HG03175 (cell line): ENCODE data around the gene MAP7.
"Not testable (repeated sequence)": the region's sequence is repeated elsewhere in the genome, so short reads cannot be mapped to it uniquely, and the experiment has no call there.

Experiments used
- ATAC-seq: cut with Tn5 transposase; IDR thresholded peaks from one replicate; pipeline ENCODE4 v1.9.1; 2021; ENCODE audit warnings: mild to moderate bottlenecking, moderate library complexity; ENCODE audit not compliant: unreplicated experiment

Gene MAP7

DNA sequence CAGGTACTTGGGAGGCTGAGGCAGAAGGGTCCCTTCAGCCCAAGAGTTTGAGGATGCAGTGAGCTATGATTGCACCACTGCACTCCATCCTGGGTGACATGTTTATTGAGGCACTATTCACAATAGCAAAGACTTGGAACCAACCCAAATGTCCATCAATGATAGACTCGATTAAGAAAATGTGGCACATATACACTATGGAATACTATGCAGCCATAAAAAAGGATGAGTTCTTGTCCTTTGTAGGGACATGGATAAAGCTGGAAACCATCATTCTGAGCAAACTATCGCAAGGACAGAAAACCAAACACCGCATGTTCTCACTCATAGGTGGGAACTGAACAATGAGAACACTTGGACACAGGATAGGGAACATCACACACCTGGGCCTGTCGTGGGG is 149.0 kb downstream of the MAP7 start:
- not testable (repeated sequence) for ATAC-seq

DNA sequence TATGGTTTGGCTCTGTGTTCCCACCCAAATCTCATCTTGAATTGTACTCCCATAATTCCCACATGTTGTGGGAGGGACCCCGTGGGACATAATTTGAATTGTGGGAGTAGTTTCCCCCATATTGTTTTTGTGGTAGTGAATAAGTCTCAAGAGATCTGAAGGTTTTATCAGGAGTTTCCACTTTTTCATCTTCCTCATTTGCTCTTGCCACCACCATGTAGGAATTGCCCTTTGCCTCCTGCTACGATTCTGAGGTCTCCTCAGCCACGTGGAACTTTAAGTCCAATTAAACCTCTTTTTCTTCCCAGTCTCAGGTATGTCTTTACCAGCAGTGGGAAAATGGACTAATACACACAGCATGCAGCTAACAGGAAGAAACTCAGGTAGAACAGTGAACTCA is 151.8 kb downstream of the MAP7 start:
- no peak for ATAC-seq

DNA sequence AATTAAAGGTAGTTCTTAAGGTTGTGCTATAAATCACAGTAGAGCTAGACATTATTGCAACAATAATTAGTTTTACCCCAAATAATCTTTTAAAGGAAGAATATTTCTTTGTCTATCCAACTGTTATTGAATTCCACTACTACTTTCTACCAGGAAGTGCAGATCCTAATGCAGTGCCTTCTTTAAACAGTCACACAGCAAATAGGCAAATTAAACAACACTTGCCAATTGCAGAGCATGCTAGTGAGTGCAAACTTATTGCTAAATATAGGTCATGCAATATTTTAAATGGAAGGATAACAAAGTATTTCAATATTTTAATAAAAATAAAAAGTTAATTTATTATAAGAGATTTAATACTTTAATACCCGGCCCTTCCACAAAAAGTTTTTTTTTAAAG is 153.3 kb downstream of the MAP7 start:
- no peak for ATAC-seq

DNA sequence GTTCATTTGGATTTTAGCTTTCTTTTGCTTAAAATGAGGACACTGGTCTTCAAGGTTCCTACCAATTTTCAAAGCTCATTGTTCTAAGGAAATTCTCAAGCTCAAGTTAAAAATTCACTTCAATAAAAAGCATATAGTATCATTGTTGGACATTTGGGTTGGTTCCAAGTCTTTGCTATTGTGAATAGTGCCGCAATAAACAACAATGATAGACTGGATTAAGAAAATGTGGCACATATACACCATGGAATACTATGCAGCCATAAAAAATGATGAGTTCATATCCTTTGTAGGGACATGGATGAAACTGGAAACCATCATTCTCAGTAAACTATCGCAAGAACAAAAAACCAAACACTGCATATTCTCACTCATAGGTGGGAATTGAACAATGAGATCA is 159.3 kb downstream of the MAP7 start:
- ATAC-seq: not testable (repeated sequence)

DNA sequence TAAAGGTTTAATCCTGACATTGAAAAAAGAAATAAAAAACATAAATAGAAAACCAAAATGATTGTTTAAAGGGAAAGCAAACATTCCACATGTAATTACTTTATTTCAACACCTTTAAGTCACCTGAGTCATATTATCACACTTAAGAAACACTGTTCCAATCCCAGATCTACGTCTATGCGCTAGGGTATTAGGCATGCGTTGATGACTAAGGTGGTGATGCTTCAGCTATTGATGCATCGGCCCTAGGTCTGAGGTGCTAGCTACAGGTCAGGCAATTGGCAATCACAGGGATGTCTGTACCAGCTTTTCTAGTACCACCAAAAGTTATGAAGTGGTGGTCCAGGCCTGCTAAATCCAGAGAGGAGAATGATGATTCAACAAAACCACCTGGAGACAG is 162.9 kb downstream of the MAP7 start:
- ATAC-seq: no peak

DNA sequence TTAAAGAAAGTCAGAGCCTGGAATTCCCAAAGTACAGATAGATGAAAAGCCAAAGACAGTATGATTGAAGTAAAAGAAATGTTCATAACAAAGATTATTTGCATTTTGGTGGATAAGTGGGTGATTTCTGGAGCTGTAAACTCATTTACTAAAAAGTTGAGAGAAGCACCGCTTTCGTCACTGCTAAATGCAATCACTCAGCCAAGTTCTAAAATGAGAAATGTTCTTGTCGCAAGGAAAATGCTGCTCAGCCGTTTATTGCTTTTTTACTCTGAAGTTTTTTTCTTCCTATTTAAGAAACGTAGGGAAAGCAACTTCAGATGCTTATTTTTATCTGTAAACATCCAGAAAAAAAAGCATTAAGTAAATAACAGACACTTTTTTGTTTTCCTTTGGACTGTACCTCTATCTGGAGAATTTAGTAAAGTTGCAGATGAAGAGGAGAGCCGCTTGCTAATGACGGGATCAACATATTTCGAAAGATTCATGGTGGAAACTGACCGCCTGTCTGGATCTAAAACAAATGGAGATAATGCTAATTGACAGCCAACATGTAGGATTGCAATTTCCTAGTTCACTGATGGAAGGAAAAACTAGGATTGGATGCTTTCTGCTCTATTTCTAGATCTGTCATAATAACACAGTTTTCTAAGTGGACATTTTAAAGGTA is 166.8 kb downstream of the MAP7 start:
- no peak for ATAC-seq

DNA sequence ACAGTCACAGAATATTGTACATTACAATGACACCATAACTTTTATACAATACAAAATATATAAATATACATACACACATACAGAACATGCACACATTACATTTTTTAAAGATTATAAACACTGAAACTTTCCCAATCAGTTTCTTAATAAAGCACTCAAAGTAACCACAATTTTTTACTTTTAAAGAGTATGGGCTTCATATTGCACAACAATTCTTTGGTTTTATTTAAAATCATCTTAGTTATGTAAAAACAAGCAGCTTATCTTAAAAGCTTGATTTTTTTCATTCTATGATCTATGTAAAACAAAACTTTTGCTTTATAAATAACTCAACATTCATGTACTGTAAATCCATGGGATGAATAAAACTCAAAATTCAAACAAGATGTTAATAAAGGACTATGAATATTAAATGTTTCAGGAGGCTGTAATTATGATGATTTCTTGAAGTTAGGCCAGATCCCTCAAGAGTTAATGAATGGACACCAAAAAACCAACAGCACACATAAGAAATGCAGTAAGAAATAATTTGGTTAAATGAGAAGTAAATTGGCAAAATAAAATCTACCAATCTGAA is 167.5 kb downstream of the MAP7 start:
- no peak for ATAC-seq

DNA sequence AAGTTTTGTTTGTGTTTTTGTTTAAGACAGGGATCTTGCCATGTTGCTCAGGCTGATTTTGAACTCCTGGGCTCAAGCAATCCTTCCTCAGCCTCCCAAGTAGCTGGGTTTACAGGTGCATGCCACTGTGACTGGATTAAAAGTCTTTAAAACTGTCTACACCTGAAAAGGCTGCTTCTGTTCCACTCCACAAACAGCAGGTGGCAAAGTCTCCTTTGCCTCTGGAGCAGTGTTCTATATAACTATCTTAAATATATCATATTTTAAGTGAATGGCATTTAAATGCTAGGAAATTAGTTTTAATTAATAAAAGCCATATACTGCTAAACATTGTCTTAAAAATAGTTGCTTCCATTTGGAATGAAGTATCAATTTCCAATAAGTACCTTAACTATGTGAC is 171.3 kb downstream of the MAP7 start:
- no peak for ATAC-seq

DNA sequence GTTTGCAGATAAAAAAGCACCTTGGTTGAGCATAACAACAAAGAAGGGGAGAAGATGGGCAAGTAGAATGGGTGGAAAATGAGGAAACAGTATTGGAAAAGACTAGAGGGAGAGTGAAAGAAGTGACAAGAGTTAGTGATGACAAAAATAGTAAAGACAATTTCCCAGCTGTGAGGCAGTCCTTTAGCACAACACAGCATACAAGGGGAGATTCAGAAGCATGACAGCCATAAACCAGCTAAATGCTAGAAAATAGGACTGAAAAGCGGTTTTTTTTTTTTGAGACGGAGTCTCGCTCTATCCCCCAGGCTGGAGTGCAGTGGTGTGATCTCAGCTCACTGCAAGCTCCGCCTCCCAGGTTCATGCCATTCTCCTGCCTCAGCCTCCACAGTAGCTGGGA is 174.4 kb downstream of the MAP7 start:
- not testable (repeated sequence) for ATAC-seq

DNA sequence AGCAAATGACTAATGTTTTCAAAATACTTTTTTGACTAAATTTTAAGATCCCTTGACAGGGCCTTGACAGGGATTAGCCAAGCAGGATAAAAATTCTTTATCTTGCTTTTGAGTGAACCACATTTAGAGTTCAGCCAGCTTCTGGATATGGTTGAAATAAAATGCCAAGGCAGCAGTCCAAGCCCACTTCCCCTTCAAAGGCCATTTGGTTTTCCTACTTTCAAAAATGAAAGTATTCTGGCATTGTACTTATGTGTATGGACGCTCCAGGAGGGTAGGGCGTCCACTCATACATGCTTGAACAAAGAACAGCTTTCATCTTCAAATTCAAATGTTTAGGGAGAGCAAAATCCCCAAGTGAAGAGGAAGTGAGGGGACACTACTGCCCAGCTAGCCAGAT is 178.3 kb downstream of the MAP7 start:
- ATAC-seq: no peak

DNA sequence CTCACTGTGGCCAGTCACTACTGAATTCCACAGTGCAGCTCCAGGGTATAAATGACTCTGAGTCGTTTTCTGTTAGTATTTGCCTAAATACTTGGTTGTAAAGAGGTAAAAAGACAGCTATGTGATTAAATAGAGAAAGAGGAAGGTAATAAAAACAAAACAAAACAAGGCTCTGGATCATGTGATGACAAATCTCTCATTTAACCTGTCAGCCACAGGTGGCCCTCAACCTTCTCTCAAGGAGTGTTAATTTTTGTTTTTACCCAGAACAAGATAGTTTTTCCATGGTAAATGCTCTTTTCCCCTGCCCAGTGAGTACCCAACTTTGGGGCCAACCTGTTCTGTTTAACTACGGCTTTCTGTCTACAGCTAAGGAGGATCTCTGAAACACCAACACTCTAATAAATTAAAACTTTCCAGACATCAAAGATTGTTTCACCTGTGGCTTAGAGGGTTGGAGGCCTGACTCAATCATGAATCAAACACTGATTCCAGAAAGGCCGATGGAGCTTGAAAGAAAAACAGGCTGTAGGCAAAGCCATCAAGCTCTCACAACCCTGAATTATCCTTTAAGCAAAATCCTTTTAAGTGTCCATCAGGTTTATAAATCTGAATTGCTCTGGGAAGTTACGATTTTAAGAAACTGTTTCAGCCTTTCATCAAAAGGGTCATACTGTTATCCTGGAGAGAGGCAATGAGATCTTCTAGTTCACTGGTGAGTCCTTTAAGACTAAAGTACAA is 179.1 kb downstream of the MAP7 start:
- ATAC-seq: no peak

DNA sequence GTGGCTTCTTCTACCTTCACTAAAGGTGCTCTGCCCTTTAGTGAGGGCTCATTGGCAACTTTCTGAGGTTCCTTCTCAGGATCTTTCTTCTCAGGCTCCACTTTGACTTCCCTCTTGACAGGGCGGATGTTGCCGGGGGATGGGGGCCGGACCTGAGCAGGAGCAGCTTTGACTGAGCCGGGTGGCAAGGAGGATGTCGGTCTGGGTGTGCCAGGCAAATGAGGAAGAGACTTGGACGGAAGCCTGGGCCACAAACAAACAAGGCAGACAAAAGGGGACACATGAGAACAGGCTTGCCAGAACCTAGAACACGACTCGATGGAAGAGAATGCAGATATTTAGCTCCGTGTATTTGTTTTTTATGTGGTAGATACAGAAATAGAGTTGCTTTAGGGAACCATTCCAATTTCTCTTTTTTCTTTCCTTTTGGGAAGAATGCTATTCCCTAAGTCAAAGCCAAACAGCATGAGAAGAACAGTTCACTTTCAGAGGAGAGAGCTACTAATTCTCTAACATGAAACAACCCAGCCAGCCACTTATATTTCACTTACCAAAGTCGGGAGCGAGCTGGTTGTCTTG is 184.4 kb downstream of the MAP7 start:
- ATAC-seq: no peak

DNA sequence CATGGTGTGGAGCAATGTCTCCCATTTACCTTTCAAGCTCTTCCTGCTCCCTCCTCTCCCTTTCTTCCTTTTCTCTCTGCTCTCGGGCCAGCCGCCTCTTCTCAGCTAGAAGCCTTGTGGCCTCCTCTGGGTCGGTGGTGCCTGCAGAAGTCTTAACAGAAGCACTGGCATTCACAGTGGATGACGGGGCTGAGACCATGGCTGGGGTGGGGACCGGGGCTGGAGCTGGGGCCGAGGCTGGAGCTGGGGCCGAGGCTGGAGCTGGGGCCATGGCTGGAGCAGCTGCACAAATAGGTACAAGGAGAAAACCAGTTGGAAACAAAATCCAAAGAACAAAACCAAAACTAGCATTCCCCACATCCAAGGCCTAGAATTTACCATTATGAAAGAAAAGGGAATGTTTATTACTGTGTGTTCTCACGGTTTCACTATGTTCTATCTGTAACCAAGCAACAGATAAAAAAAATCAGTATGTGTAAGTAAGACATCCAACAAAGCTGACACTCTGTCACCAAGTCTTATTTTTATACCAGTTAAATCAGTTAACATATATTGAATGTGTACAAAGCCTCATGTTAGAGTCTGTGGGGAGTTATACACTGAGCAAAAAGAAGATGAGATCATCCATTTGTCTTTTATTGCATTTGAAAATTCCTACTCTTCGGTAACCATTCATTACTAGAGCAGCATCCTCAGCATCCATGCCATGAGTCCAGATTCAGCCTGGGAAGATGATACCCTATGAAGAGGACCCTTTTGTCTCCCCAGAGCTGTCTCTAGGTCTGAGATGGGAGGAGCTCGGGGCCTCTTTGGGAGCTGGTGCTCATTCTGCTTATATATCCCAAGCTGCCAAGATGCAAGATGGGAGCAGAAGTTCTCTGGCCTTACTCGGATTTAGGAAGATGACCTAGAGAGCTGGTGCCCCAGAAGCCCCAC is 187.5 kb downstream of the MAP7 start:
- ATAC-seq: no peak

DNA sequence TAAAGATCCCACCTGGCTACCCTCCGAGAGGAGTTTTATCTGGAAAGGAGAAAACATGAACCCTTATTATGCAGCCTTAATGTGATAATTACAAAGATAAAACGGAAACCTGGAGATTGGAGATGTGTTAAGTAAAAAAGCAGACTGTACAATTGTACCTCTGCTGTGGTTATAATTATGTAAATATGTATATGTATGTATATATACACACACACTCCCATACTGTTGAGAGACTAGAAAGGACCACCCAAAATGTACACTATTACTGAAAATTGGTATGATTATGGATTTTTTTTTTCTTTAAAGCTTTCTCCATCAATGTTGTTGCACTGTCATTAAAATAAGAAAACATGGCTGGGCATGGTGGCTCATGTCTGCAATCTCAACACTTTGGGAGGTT is 188.4 kb downstream of the MAP7 start:
- no peak for ATAC-seq

DNA sequence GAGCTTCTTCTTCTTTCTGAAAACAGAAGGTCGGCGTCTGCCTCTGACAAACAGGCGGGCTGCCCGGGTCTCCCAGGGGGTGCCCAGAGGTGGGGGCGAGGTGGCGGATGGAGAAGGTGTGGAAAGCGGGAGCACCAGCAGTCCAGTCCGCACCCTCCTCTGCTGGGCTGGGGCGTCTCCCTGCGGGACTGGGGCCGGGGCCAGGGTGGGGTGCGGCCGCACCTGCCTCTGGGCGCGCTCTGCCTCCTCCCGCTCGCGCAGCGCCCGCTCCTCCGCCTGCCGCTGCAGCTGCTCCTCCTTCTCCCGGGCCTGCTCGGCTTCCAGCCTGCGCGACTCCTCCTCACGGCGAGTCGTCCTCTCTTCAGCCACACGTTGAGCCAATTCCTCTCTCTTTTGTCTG is 189.4 kb downstream of the MAP7 start:
- ATAC-seq: no peak

DNA sequence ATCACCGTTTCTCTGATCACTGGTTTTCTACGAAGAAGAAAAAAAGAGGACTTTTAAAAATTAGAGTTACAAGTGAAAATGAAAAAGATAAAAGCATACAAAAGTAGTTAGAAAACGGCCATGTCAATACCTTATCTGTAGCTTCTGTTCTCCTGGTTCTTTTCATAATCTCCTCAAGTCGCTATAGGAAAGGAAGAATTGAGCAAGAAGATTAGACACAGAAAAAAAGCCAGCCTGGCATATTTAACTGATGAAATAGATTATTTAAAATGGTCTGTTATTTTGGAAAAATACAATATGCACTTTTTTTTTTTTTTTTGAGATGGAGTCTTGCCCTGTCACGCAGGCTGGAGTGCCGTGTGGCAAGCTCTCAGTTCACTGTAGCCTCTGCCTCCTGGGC is 190.4 kb downstream of the MAP7 start:
- ATAC-seq: no peak

DNA sequence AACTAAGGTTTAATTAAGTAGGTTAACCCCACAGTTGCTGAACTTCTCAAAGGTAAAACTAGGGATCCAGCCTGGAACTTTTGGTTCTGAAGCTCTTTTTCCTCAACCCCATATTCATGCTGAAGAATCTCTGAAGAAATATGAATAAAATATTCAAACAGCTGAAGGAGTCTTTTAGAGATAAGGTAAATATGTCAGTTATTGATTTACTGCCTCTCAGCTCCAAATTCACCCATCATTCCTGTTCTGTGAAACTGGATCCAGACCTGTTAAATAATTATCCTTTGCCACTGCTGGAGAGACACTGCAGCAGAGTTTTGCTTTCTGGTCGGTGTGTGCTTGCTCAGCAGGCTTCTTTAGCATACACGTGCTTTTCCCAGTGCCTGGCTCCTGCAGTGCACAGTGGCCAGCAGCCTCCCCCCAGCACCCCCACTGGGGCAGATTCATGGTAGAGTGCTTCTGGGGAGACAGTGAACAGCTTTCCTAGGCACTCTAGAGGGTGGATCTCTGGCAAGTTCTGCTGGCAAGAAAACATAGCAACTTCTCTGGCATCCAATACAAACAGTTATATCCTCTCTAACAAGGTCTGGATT is 198.6 kb downstream of the MAP7 start:
- ATAC-seq: no peak

DNA sequence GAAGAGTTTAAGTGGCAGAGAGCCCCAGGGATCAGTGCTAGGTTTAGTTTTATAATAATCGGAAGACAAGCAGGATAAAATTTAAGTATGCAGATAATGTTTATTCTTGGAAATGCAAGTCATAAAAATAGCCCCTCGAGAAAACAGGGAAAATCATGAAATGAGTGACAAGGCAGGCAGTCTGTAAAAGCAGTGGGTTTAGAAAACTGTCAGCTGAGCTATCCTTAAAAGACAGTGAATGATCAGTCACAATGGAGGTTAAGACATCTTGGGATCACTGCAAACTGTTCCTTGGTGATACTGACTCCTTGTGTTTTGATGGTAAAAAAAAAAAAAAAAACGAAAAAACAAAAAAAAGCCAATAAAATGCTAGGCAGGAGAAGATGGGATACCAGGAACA is 199.3 kb downstream of the MAP7 start:
- no peak for ATAC-seq

DNA sequence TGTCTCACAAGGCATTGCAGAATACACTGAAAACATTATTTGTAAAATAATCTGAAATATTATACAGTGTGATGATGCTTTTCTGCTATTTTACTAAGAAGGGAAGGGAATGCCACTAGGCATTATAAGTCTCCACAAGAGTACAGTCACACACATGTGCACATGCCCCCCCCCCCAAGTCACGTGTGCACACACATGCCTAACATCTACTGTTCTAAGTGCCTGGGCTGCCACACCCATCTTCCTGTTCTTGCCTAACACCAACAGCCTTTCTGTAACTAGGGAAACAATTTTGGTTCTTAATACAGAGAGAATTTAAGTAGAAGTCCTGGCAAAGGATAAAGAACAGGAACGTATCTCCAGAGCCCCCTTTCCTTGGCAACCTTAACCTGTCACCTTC is 202.4 kb downstream of the MAP7 start:
- ATAC-seq: no peak

DNA sequence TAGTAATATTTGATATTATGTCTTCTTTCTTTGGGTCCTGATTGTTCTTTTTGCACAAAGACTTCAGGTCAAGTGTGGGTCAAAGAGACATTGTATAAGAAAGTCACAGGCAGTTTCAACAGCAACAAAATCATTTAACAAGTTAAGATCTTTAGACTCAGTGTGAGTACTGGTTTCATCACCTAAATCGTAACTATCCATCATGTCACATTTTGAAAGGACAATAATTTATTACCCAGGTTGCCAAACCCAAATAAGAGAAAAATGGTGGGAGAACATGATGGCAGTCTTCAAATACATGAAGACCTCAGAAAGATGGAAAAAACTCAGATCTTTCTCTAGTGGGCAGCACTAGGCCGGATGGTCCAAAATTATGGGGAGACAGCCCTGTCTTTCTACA is 205.1 kb downstream of the MAP7 start:
- no peak for ATAC-seq

DNA sequence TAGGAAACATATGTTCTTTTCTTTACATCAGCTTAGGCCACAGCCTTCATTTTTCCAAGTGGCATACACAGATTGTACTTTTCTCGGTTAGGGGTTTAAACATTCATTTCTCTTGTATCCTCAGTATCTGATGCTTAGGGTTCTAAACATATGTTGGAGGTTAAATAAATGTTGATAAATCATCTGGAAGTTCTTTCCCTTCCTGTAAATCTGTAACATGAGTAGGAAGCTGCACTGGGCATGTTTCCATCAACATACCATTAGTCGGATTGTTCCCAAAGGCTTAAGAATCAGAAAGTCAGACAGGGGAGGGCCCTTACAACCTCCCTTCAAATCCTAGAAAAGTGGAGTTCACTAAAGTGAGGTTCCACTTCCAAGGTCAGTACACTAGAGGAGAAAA is 205.8 kb downstream of the MAP7 start:
- ATAC-seq: no peak
